ENCODE measurements around the gene NPC1L1.

DNA sequence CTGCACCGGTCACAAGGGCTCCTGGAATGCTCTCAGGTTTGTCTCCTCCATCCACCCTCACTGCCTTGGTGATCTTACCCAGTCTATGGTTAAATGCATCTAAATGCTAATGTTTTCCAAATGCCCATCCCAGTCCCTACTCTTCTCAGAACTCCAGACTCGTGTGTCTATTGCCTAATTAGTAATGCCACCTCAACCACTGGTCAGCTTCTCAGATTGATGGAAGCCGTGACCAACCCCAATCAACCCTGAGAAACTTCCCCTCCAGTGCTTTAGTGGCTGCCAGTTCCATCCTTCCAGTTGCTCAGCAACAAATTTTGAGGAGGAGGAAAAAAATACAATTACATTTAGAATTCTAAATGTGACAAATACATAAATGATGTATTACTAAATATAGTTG is 69.3 kb downstream of the NPC1L1 start:
- TF ChIP-seq, protein P1, sequence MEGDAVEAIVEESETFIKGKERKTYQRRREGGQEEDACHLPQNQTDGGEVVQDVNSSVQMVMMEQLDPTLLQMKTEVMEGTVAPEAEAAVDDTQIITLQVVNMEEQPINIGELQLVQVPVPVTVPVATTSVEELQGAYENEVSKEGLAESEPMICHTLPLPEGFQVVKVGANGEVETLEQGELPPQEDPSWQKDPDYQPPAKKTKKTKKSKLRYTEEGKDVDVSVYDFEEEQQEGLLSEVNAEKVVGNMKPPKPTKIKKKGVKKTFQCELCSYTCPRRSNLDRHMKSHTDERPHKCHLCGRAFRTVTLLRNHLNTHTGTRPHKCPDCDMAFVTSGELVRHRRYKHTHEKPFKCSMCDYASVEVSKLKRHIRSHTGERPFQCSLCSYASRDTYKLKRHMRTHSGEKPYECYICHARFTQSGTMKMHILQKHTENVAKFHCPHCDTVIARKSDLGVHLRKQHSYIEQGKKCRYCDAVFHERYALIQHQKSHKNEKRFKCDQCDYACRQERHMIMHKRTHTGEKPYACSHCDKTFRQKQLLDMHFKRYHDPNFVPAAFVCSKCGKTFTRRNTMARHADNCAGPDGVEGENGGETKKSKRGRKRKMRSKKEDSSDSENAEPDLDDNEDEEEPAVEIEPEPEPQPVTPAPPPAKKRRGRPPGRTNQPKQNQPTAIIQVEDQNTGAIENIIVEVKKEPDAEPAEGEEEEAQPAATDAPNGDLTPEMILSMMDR (IDR thresholded peaks at IDR 0.05), result no peak
- no peak for TF ChIP-seq POLR2A (IDR thresholded peaks at IDR 0.05)
